ELF-1 (cell line): ENCODE data around the gene ACOX1.

Source experiments
- DNase-seq: peaks from one replicate; pipeline ENCODE4 v3.0.0-alpha.2; 2016; ENCODE audit warnings: low read depth, low spot score

The ACOX1 gene

GRCh38 chr17:75978938-75979704, at the start of gene ACOX1, which contains the start of gene TEN1:
ACOX1 (minus strand) TSS chr17:75979166; CDS start chr17:75979073, 93 bp downstream.
TEN1 (plus strand) TSS chr17:75979240; CDS start chr17:75986193, 6,953 bp downstream.
- peak; percentile 98 for DNase-seq

- peak; percentile 32 for DNase-seq
Observed at GRCh38 chr17:76027159-76027839, 48.3 kb upstream of the ACOX1 start, which contains the start of gene EVPL. EVPL (minus strand) TSS chr17:76027306; CDS start chr17:76027198, 108 bp downstream.

- DNase-seq = no peak
Observed at GRCh38 chr17:76026714-76027158, 47.8 kb upstream of the ACOX1 start.

- DNase-seq = no peak
Observed at GRCh38 chr17:76025294-76025693, 46.3 kb upstream of the ACOX1 start.

- DNase-seq = no peak
Observed at GRCh38 chr17:76024353-76024752, 45.4 kb upstream of the ACOX1 start.

- no peak for DNase-seq
Observed at GRCh38 chr17:76023900-76024237, 44.9 kb upstream of the ACOX1 start.

- no peak for DNase-seq
Observed at GRCh38 chr17:76022973-76023899, 44.3 kb upstream of the ACOX1 start.

- DNase-seq = no peak
Observed at GRCh38 chr17:76022285-76022684, 43.3 kb upstream of the ACOX1 start.

- DNase-seq = no peak
Observed at GRCh38 chr17:76019833-76020467, 41.0 kb upstream of the ACOX1 start.

- no peak for DNase-seq
Observed at GRCh38 chr17:76018801-76019200, 39.8 kb upstream of the ACOX1 start.

GRCh38 chr17:76018340-76018680, 39.3 kb upstream of the ACOX1 start:
- DNase-seq = no peak

- no peak for DNase-seq
Observed at GRCh38 chr17:76017481-76018339, 38.7 kb upstream of the ACOX1 start.

GRCh38 chr17:76014925-76015261, 35.9 kb upstream of the ACOX1 start:
- peak; percentile 49 for DNase-seq

- peak; percentile 92 for DNase-seq
Observed at GRCh38 chr17:76014100-76014924, 35.3 kb upstream of the ACOX1 start.

GRCh38 chr17:76013377-76013932, 34.5 kb upstream of the ACOX1 start:
- no peak for DNase-seq

- DNase-seq = no peak
Observed at GRCh38 chr17:76011951-76012350, 33.0 kb upstream of the ACOX1 start.

- no peak for DNase-seq
Observed at GRCh38 chr17:76009969-76010661, 31.1 kb upstream of the ACOX1 start.

- DNase-seq = no peak
Observed at GRCh38 chr17:76009447-76009846, 30.5 kb upstream of the ACOX1 start.
